Measurements from ENCODE around the gene VEPH1. TPM values are rescaled to one million over a fixed set of nuclear protein-coding genes. Genes with fewer than 3 reads are reported as not detected.

The VEPH1 gene
- total and polyA plus RNA-seq, 9 of the 15 experiments (the other 6 are each of a cell fraction or from before 2014, with no cell fraction given): 4.5 to 15.6 (median 5.8) TPM

DNA sequence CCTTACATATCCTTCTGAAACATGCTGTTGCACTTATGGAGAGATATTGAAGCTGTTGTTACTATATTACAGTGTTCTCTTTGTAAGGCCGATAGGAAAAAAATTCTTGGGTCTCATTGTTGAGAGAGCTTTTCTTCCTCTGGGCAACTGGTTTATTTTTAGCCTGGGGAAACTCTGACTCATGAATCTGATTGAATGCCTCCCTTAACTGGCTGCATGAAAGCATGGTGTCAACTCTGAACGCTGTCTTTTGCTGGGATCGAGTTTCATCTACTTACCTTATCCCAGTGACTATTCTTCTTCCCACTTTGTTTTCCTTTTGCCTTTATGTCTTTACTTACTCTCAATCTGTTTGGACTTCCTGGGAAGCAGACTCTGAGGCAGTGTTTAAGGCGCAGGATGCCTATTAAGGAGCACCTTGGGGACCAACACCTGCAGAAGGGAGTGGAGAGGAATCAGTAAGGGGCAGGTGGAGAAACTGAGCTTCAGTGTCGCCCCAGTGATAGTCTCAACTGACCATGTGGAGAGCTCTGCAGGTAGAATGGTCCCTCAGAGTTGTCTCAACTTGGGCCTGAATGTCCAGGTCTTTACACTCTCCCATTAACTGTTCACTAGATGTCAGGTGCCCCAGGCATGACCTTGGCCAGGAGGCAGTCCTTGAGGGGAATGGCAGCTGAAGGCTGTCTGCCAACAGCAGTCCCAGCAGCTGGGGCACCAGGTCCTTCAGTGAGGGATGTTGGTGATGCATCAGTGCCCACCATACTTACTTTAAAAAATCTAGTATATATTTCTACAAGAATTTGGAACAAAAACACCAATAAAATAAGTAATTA is 254.4 kb downstream of the VEPH1 start:
- DNase-seq (ENCODE audit: extremely low read depth in 1 of 4, low spot score in 3 of 4): peak in 2 of 4 experiments; percentile 20 to 51
- no peak for FAIRE-seq
- ATAC-seq: peak; percentile 72
- TF ChIP-seq EP300 (IDR thresholded peaks at IDR 0.05; ENCODE audit: low read length): peak; percentile 43; the same call in 1 of the 2 replicates
- TF ChIP-seq SMARCA4 (IDR thresholded peaks at IDR 0.05): peak; percentile 56; the same call in 1 of the 2 replicates
- TF ChIP-seq FOSL1 (tag; conservative IDR thresholded peaks at IDR 0.05): peak; percentile 98
- peak; percentile 96 for TF ChIP-seq MEF2A (IDR thresholded peaks at IDR 0.05; ENCODE audit: control insufficient read depth, low read depth, low read length)
- peak in 1 of 2 experiments; percentile 58; a peak in 1 of 4 replicates for TF ChIP-seq MAZ (CRISPR knock-in tag; conservative IDR thresholded peaks at IDR 0.05 in 1 of 2, IDR thresholded peaks at IDR 0.05 in 1 of 2)
- peak; percentile 96 for TF ChIP-seq JUND (IDR thresholded peaks at IDR 0.05; ENCODE audit: borderline replicate concordance, low read depth, low read length)
- peak; percentile 93; the same call in 2 of the 3 replicates for TF ChIP-seq JUND (tag; IDR thresholded peaks at IDR 0.05; ENCODE audit: borderline replicate concordance, low read depth, low read length)
- no peak for TF ChIP-seq KHSRP (IDR thresholded peaks at IDR 0.05)
- TF ChIP-seq NR3C1 (CRISPR knock-in tag; IDR thresholded peaks at IDR 0.05): no peak
- TF ChIP-seq JUN (IDR thresholded peaks at IDR 0.05; ENCODE audit: borderline replicate concordance, low read depth, low read length): peak; percentile 69
- TF ChIP-seq JUN (CRISPR knock-in tag; IDR thresholded peaks at IDR 0.05; ENCODE audit: borderline replicate concordance): no peak
- TF ChIP-seq LCOR (CRISPR knock-in tag; IDR thresholded peaks at IDR 0.05): peak; percentile 24; the same call in 1 of the 2 replicates
- TF ChIP-seq, protein P1, sequence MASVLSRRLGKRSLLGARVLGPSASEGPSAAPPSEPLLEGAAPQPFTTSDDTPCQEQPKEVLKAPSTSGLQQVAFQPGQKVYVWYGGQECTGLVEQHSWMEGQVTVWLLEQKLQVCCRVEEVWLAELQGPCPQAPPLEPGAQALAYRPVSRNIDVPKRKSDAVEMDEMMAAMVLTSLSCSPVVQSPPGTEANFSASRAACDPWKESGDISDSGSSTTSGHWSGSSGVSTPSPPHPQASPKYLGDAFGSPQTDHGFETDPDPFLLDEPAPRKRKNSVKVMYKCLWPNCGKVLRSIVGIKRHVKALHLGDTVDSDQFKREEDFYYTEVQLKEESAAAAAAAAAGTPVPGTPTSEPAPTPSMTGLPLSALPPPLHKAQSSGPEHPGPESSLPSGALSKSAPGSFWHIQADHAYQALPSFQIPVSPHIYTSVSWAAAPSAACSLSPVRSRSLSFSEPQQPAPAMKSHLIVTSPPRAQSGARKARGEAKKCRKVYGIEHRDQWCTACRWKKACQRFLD (CRISPR knock-in tag; IDR thresholded peaks at IDR 0.05): peak; percentile 53; the same call in 1 of the 2 replicates
- no peak for TF ChIP-seq POU5F1 (IDR thresholded peaks at IDR 0.05; ENCODE audit: borderline replicate concordance, low read depth, low read length, partially characterized antibody)
- TF ChIP-seq ZFP36 (IDR thresholded peaks at IDR 0.05; ENCODE audit: low read depth, low read length, partially characterized antibody): peak; percentile 37
- no peak for TF ChIP-seq ZFP30 (CRISPR knock-in tag; IDR thresholded peaks at IDR 0.05; ENCODE audit: borderline replicate concordance)
- peak in 1 of 2 experiments; percentile 81; a peak in 2 of 4 replicates for TF ChIP-seq RCOR1 (IDR thresholded peaks at IDR 0.05; ENCODE audit: borderline replicate concordance in 1 of 2, low read depth in 2 of 2, low read length in 2 of 2)
- TF ChIP-seq DPF2 (IDR thresholded peaks at IDR 0.05): 0 out of 2 replicates have a peak, but pooled peaks have one; percentile 58
- TF ChIP-seq MEF2D (tag; conservative IDR thresholded peaks at IDR 0.05; ENCODE audit: low read depth): peak; percentile 99

More for the DNA sequence above, 254.4 kb downstream of the VEPH1 start:
- Histone ChIP-seq H3K27me3 (ENCODE audit: control insufficient read depth in 2 of 2, insufficient read depth in 2 of 2, low read length in 2 of 2) (no peaks in the 10 kb centered on the region), H3K9me3 (replicated peaks; ENCODE audit: control insufficient read depth, insufficient read depth, low read depth, low read length) (no peaks in the 10 kb centered on the region), H3K4me3 (no peak overlapping the region), H2AFZ (ENCODE audit: low read depth, low read length) (no peak overlapping the region; the same call in 1 of the 2 replicates), H3K9ac (ENCODE audit: insufficient read depth in 1 of 2, low read depth in 2 of 2, low read length in 2 of 2) (no peak overlapping the region), H4K20me1 (replicated peaks; ENCODE audit: control insufficient read depth, insufficient read depth, low read length) (no peaks in the 10 kb centered on the region), H3K27ac (ENCODE audit: extremely low read depth, low read depth, low read length) (no peak overlapping the region; the same call in 2 of the 3 replicates), H3K79me2 (ENCODE audit: control insufficient read depth, insufficient read depth, low read length) (no peaks in the 10 kb centered on the region), H3K4me1 (replicated peaks in 1 of 2; ENCODE audit: control insufficient read depth in 2 of 2, insufficient read depth in 2 of 2, low read length in 2 of 2) (peaks cover 0 to 13% of the 10 kb centered on the region in 2 experiments; a peak in 2 of 5 replicates), H3K4me2 (ENCODE audit: insufficient read depth, low read length) (no peak overlapping the region), H3K9me1 (ENCODE audit: control insufficient read depth, insufficient read depth, low read length) (no peaks in the 10 kb centered on the region), H3K36me3 (ENCODE audit: control insufficient read depth, insufficient read depth, low read length) (no peaks in the 10 kb centered on the region)
- 3% methylated on average over 5 of the region's 5 CpGs for WGBS (ENCODE audit: insufficient coverage, low coverage, missing lambda C conversion rate)
- CTCF ChIA-PET (ENCODE audit: low intra/inter-chr PET ratio): no interaction called here
- no TSS peak for BruUV-seq (replicated peaks)
- intact Hi-C loops (cut with micrococcal nuclease): no loop called here
- POLR2A ChIA-PET: interaction anchor here (0.7 to 1.4 kb wide), 2 partner anchors 8 to 19 kb away, joined by 3 to 5 read pairs; no protein-coding TSS in a partner anchor
- in situ Hi-C loops (cut with MboI): no loop called here
